HepG2 (cell line): ENCODE measurements around the gene SLC17A5. TPM values are rescaled to one million over a fixed set of nuclear protein-coding genes. Genes with fewer than 3 reads are reported as not detected.

Source experiments
- GABPA ChIP-seq, 2 experiments: IDR thresholded peaks; 2 replicates each; pipeline ENCODE4 v1.6.1; 2011 to 2016; ENCODE audit warnings: low read depth in 2 of 2, low read length in 1 of 2, missing biosample characterization in 1 of 2, missing genetic modification characterization in 1 of 2
- IKZF4 ChIP-seq: sonication (generic); formaldehyde crosslinking; IDR thresholded peaks from 2 replicates; pipeline ENCODE4 v1.5.1; 2020; ENCODE audit warnings: borderline replicate concordance, mild to moderate bottlenecking, low read depth, missing genetic modification reagents; ENCODE audit errors: not compliant biosample characterization
- NFYB ChIP-seq: sonication (generic); formaldehyde crosslinking; IDR thresholded peaks from 2 replicates; pipeline ENCODE4 v1.4.0; 2020; ENCODE audit warnings: missing genetic modification reagents
- SOX13 ChIP-seq, 3 experiments: fragments of 450-650 bp in 1 of 3; sonication (generic) in 1 of 3; formaldehyde crosslinking in 1 of 3; IDR thresholded peaks in 2 of 3; conservative IDR thresholded peaks in 1 of 3; 2 replicates each; pipeline versions ENCODE4 v1.5.0 to v1.6.1; 2016 to 2020; ENCODE audit warnings: antibody characterized with exemption in 1 of 3, mild to moderate bottlenecking in 1 of 3, missing compliant biosample characterization in 1 of 3, missing genetic modification reagents in 1 of 3, moderate library complexity in 1 of 3
- SOX5 ChIP-seq: IDR thresholded peaks from 2 replicates; pipeline ENCODE4 v1.6.1; 2016; ENCODE audit warnings: borderline replicate concordance
- ZNF10 ChIP-seq: sonication (generic); formaldehyde crosslinking; IDR thresholded peaks from 2 replicates; pipeline ENCODE4 v1.4.0; 2020; ENCODE audit warnings: mild to moderate bottlenecking, low read depth, missing genetic modification reagents, borderline replicate concordance
- ZNF564 ChIP-seq: sonication (generic); formaldehyde crosslinking; IDR thresholded peaks from 2 replicates; pipeline ENCODE4 v1.8.1; 2023; ENCODE audit warnings: mild to moderate bottlenecking, missing genetic modification reagents
- polyA plus RNA-seq, 8 experiments: library from polyadenylated mRNA; depleted of rRNA in 3 of 8; stranded (reverse) in 7 of 8; unstranded in 1 of 8; fragments of >200 nt; fragmentation: Illumina TruSeq in 4 of 8; extraction: Trizol in 4 of 8; gene quantifications; 2 replicates each; pipeline versions ENCODE4 v1.2.1 to v1.2.3, GENCODE V29; 2011 to 2016; ENCODE audit warnings: low read depth in 4 of 8, missing spikeins in 1 of 8, mixed read lengths in 1 of 8; ENCODE audit not compliant: insufficient read depth in 1 of 8
- total RNA-seq, 5 experiments: library from RNA; depleted of rRNA; stranded (reverse); fragments of >200 nt; fragmentation: Illumina TruSeq; extraction: Trizol; gene quantifications; 2 replicates each; pipeline ENCODE4 v1.2.3, GENCODE V29; 2016; ENCODE audit warnings: low read depth in 1 of 5
- TF ChIP-seq, protein P1 (sequence below): sonication (generic); formaldehyde crosslinking; IDR thresholded peaks from 2 replicates; pipeline ENCODE4 v1.4.0; 2020; ENCODE audit warnings: missing genetic modification reagents
- TF ChIP-seq, protein P2 (sequence below): sonication (generic); formaldehyde crosslinking; IDR thresholded peaks from 2 replicates; pipeline ENCODE4 v1.5.0; 2020; ENCODE audit warnings: missing genetic modification reagents
- TF ChIP-seq, protein P3 (sequence below): sonication (generic); formaldehyde crosslinking; IDR thresholded peaks from 2 replicates; pipeline ENCODE4 v1.5.1; 2020; ENCODE audit warnings: mild to moderate bottlenecking, missing genetic modification reagents, moderate library complexity

SLC17A5 gene
- total and polyA plus RNA-seq, 2 of the 13 experiments (the other 11 are each of a cell fraction or from before 2014, with no cell fraction given): 18.3 to 20.5 TPM

DNA sequence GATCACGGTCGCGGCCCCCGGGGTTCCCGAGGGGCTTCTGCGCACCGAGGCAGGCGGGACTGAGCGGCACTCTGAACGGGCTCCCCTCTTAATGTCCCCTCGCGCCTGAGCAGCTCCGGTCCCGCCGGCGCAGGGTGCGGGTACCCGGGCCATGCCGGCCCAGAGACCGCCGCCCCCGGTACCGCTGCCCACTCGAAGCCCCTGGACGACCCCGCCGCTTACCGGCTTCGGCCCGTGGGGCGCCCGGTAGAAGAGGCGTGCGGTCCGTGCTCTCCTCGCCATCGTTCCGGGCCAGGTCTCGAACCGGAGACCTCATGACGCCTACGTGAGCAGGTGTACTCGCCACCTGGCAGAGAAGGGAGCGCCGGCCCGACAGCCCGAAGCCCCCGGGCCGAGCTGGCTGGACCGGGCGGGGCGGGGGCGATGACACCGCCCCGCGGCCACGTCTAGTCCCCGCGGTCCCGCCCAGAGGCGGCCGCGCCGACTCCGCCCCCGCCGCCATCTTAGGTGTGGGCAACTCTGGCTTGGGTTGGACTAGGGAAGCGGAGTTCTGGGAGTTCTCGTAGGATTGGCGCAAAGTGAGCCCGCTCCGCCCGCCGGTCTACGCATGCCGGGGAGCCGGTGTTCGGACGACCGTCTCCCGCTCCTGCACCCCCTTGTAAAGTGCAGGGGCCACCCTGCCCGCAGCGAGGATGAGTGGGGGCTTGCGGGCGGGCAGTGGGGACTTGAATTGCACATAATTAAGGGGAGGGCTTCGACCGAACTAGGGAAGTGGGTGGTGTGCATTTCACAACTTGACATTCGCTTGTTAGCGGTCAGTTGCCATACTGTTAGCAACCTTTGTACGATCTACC lies at the start of gene SLC17A5 (continued):
- TF ChIP-seq ZNF10 (no peak), ZNF564 (CRISPR knock-in tag) (peak; percentile 58; the same call in 1 of the 2 replicates), SOX13 (IDR thresholded peaks at IDR 0.05) (no peak), SOX13 (CRISPR knock-in tag; conservative IDR thresholded peaks at IDR 0.05 in 1 of 2, IDR thresholded peaks at IDR 0.05 in 1 of 2) (no peak; a peak in 1 of 4 replicates), IKZF4 (peak; percentile 82), NFYB (peak; percentile 68), SOX5 (CRISPR knock-in tag) (0 out of 2 replicates have a peak, but pooled peaks have one; percentile 9), GABPA (IDR thresholded peaks at IDR 0.05; ENCODE audit: low read depth, low read length) (no peak), GABPA (CRISPR knock-in tag; IDR thresholded peaks at IDR 0.05; ENCODE audit: low read depth) (peak; percentile 69)
- TF ChIP-seq, protein P1, sequence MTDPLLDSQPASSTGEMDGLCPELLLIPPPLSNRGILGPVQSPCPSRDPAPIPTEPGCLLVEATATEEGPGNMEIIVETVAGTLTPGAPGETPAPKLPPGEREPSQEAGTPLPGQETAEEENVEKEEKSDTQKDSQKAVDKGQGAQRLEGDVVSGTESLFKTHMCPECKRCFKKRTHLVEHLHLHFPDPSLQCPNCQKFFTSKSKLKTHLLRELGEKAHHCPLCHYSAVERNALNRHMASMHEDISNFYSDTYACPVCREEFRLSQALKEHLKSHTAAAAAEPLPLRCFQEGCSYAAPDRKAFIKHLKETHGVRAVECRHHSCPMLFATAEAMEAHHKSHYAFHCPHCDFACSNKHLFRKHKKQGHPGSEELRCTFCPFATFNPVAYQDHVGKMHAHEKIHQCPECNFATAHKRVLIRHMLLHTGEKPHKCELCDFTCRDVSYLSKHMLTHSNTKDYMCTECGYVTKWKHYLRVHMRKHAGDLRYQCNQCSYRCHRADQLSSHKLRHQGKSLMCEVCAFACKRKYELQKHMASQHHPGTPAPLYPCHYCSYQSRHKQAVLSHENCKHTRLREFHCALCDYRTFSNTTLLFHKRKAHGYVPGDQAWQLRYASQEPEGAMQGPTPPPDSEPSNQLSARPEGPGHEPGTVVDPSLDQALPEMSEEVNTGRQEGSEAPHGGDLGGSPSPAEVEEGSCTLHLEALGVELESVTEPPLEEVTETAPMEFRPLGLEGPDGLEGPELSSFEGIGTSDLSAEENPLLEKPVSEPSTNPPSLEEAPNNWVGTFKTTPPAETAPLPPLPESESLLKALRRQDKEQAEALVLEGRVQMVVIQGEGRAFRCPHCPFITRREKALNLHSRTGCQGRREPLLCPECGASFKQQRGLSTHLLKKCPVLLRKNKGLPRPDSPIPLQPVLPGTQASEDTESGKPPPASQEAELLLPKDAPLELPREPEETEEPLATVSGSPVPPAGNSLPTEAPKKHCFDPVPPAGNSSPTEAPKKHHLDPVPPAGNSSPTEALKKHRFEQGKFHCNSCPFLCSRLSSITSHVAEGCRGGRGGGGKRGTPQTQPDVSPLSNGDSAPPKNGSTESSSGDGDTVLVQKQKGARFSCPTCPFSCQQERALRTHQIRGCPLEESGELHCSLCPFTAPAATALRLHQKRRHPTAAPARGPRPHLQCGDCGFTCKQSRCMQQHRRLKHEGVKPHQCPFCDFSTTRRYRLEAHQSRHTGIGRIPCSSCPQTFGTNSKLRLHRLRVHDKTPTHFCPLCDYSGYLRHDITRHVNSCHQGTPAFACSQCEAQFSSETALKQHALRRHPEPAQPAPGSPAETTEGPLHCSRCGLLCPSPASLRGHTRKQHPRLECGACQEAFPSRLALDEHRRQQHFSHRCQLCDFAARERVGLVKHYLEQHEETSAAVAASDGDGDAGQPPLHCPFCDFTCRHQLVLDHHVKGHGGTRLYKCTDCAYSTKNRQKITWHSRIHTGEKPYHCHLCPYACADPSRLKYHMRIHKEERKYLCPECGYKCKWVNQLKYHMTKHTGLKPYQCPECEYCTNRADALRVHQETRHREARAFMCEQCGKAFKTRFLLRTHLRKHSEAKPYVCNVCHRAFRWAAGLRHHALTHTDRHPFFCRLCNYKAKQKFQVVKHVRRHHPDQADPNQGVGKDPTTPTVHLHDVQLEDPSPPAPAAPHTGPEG (CRISPR knock-in tag): peak; percentile 55; the same call in 1 of the 2 replicates
- TF ChIP-seq, protein P2, sequence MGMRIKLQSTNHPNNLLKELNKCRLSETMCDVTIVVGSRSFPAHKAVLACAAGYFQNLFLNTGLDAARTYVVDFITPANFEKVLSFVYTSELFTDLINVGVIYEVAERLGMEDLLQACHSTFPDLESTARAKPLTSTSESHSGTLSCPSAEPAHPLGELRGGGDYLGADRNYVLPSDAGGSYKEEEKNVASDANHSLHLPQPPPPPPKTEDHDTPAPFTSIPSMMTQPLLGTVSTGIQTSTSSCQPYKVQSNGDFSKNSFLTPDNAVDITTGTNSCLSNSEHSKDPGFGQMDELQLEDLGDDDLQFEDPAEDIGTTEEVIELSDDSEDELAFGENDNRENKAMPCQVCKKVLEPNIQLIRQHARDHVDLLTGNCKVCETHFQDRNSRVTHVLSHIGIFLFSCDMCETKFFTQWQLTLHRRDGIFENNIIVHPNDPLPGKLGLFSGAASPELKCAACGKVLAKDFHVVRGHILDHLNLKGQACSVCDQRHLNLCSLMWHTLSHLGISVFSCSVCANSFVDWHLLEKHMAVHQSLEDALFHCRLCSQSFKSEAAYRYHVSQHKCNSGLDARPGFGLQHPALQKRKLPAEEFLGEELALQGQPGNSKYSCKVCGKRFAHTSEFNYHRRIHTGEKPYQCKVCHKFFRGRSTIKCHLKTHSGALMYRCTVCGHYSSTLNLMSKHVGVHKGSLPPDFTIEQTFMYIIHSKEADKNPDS (CRISPR knock-in tag): no peak
- TF ChIP-seq, protein P3, sequence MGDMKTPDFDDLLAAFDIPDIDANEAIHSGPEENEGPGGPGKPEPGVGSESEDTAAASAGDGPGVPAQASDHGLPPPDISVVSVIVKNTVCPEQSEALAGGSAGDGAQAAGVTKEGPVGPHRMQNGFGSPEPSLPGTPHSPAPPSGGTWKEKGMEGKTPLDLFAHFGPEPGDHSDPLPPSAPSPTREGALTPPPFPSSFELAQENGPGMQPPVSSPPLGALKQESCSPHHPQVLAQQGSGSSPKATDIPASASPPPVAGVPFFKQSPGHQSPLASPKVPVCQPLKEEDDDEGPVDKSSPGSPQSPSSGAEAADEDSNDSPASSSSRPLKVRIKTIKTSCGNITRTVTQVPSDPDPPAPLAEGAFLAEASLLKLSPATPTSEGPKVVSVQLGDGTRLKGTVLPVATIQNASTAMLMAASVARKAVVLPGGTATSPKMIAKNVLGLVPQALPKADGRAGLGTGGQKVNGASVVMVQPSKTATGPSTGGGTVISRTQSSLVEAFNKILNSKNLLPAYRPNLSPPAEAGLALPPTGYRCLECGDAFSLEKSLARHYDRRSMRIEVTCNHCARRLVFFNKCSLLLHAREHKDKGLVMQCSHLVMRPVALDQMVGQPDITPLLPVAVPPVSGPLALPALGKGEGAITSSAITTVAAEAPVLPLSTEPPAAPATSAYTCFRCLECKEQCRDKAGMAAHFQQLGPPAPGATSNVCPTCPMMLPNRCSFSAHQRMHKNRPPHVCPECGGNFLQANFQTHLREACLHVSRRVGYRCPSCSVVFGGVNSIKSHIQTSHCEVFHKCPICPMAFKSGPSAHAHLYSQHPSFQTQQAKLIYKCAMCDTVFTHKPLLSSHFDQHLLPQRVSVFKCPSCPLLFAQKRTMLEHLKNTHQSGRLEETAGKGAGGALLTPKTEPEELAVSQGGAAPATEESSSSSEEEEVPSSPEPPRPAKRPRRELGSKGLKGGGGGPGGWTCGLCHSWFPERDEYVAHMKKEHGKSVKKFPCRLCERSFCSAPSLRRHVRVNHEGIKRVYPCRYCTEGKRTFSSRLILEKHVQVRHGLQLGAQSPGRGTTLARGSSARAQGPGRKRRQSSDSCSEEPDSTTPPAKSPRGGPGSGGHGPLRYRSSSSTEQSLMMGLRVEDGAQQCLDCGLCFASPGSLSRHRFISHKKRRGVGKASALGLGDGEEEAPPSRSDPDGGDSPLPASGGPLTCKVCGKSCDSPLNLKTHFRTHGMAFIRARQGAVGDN (CRISPR knock-in tag): peak; percentile 97
